B cell (primary cell): ENCODE results near the gene ZNF311. TPM values are rescaled to one million over a fixed set of nuclear protein-coding genes. Genes with fewer than 3 reads are reported as not detected.
"Not testable (repeated sequence)": the region's sequence is repeated elsewhere in the genome, so short reads cannot be mapped to it uniquely, and the experiment has no call there.

ENCODE experiments used
- ATAC-seq: fragments of 200-7000 bp; cut with Tn5 transposase; one replicate; pipeline ENCODE4 v1.10.0; 2021; ENCODE audit warnings: low read depth, mild to moderate bottlenecking, moderate number of reproducible peaks, moderate library complexity
- CTCF ChIA-PET: fragments of 350-600 bp; sonication (Branson Sonifier 250); formaldehyde crosslinking; loops from one replicate; lab custom pipeline; 2021; ENCODE audit warnings: antibody characterized with exemption, inconsistent platforms; lab: Charles Lee
- POLR2A ChIA-PET: fragments of 350-600 bp; sonication (Branson Sonifier 250); formaldehyde crosslinking; loops from one replicate; lab custom pipeline; 2021; ENCODE audit warnings: antibody characterized with exemption; lab: Charles Lee
- DNase-seq: peaks from one replicate; pipeline ENCODE4 v3.0.0; 2013
- H2AFZ ChIP-seq: 2 replicates; pipeline ENCODE4 v1.6.1; 2012; ENCODE audit warnings: mild to moderate bottlenecking, low read depth, low read length; ENCODE audit not compliant: insufficient read depth, poor library complexity, severe bottlenecking
- H3K27ac ChIP-seq, 2 donors: 1 replicate in 1 of 2; 2 replicates in 1 of 2; pipeline ENCODE4 v1.5.1; 2012 to 2013; ENCODE audit warnings: low read length in 2 of 2, mild to moderate bottlenecking in 2 of 2, moderate library complexity in 1 of 2
- H3K27me3 ChIP-seq, 4 experiments: fragments of 200-600 bp in 1 of 4; sonication (generic) in 1 of 4; replicated peaks in 1 of 4; 1 replicate in 2 of 4; 2 replicates in 2 of 4; pipeline versions ENCODE4 v1.6.1 to v1.7.0; 2013 to 2016; ENCODE audit warnings: low read length in 3 of 4, mild to moderate bottlenecking in 2 of 4, mixed read lengths in 1 of 4, moderate library complexity in 1 of 4; ENCODE audit not compliant: insufficient read depth in 4 of 4, control insufficient read depth in 3 of 4; ENCODE audit errors: control extremely low read depth in 1 of 4
- H3K36me3 ChIP-seq, 2 experiments: replicated peaks in 1 of 2; 1 replicate in 1 of 2; 2 replicates in 1 of 2; pipeline versions ENCODE4 v1.6.1 to v1.7.1; 2013; ENCODE audit warnings: low read length in 1 of 2; ENCODE audit not compliant: insufficient read depth in 2 of 2, control insufficient read depth in 1 of 2; ENCODE audit errors: control extremely low read depth in 1 of 2, extremely low read depth in 1 of 2
- H3K4me1 ChIP-seq, 2 donors: fragments of 200-600 bp in 1 of 2; sonication (generic) in 1 of 2; 1 replicate in 1 of 2; 2 replicates in 1 of 2; pipeline versions ENCODE4 v1.5.1 to v1.6.1; 2013 to 2017; ENCODE audit warnings: low read length in 2 of 2; ENCODE audit not compliant: control insufficient read depth in 2 of 2, insufficient read depth in 2 of 2
- H3K4me2 ChIP-seq: replicated peaks from 2 replicates; pipeline ENCODE3; 2012; ENCODE audit warnings: mild to moderate bottlenecking, low read depth, low read length; ENCODE audit not compliant: poor library complexity, severe bottlenecking
- H3K4me3 ChIP-seq, 5 experiments: fragments of 200-600 bp in 1 of 5; sonication (generic) in 1 of 5; 1 replicate in 3 of 5; 2 replicates in 2 of 5; pipeline versions ENCODE4 v1.5.1 to v1.7.0; 2011 to 2016; ENCODE audit warnings: low read length in 4 of 5, mild to moderate bottlenecking in 4 of 5, low read depth in 2 of 5, control low read depth in 1 of 5, moderate library complexity in 1 of 5; ENCODE audit not compliant: insufficient read depth in 1 of 5; ENCODE audit errors: control extremely low read depth in 1 of 5, extremely low read depth in 1 of 5
- H3K79me2 ChIP-seq: fragments of 200-600 bp; sonication (generic); one replicate; pipeline ENCODE4 v1.6.0; 2016; ENCODE audit warnings: low read length; ENCODE audit not compliant: control insufficient read depth, insufficient read depth
- H3K9ac ChIP-seq: fragments of 200-600 bp; sonication (generic); 2 replicates; pipeline ENCODE4 v1.6.1; 2017; ENCODE audit warnings: mild to moderate bottlenecking, low read length, moderate library complexity
- H3K9me3 ChIP-seq, 3 donors: one replicate each; pipeline versions ENCODE4 v1.6.1 to v1.7.1; 2013; ENCODE audit warnings: low read length in 2 of 3; ENCODE audit not compliant: control insufficient read depth in 2 of 3, insufficient read depth in 1 of 3; ENCODE audit errors: control extremely low read depth in 1 of 3
- H4K20me1 ChIP-seq: 2 replicates; pipeline ENCODE4 v1.6.0; 2012; ENCODE audit warnings: mild to moderate bottlenecking, low read length; ENCODE audit not compliant: insufficient read depth, control insufficient read depth, poor library complexity, severe bottlenecking
- H3K27ac Mint-ChIP-seq: one replicate; pipeline ENCODE4 v1.8.0; 2021; ENCODE audit warnings: mixed read lengths
- H3K27me3 Mint-ChIP-seq: one replicate; pipeline ENCODE4 v1.8.0; 2021; ENCODE audit warnings: mixed read lengths
- H3K4me1 Mint-ChIP-seq: one replicate; pipeline ENCODE4 v1.8.0; 2021; ENCODE audit warnings: mixed read lengths
- H3K4me3 Mint-ChIP-seq: one replicate; pipeline ENCODE4 v1.8.0; 2021; ENCODE audit warnings: mixed read lengths
- H3K9me3 Mint-ChIP-seq: one replicate; pipeline ENCODE4 v1.8.0; 2022; ENCODE audit warnings: mixed read lengths; ENCODE audit not compliant: insufficient read depth
- EZH2 ChIP-seq: IDR thresholded peaks from 2 replicates; pipeline ENCODE4 v1.6.1; 2012; ENCODE audit warnings: borderline replicate concordance, low read depth, mild to moderate bottlenecking, moderate library complexity, low read length; ENCODE audit not compliant: insufficient read depth, poor library complexity, severe bottlenecking
- WGBS: methylation state at CpG from one replicate; pipeline ENCODE4 v1.1.5; 2013; ENCODE audit warnings: missing lambda C conversion rate; ENCODE audit not compliant: insufficient coverage; 5-methylcytosine and 5-hydroxymethylcytosine counted together
- intact Hi-C: fragments of 100-400 bp; cut with micrococcal nuclease; formaldehyde crosslinking; loops from one replicate; pipeline ENCODE4 v1.10.0; 2022
- polyA plus RNA-seq: library from polyadenylated mRNA; depleted of rRNA; stranded (reverse); fragments of >200 nt; gene quantifications from 2 replicates; pipeline ENCODE4 v1.2.3, GENCODE V29; 2012
- total RNA-seq, 2 donors: library from RNA; stranded (reverse); fragments of 120-200 nt in 1 of 2; gene quantifications; 1 replicate in 1 of 2; 2 replicates in 1 of 2; pipeline versions ENCODE4 v1.2.3 to v1.2.4, GENCODE V29; 2013 to 2022
- TF ChIP-seq, protein P1 (sequence below): fragments of 200-600 bp; IDR thresholded peaks from one replicate; pipeline ENCODE4 v1.8.0; 2022; ENCODE audit warnings: antibody characterized with exemption, mild to moderate bottlenecking

ZNF311 gene
- total and polyA plus RNA-seq, 2 donors (not counting 1 experiment from before 2014, with no cell fraction given), result 0.17 TPM; not detected in 1

DNA sequence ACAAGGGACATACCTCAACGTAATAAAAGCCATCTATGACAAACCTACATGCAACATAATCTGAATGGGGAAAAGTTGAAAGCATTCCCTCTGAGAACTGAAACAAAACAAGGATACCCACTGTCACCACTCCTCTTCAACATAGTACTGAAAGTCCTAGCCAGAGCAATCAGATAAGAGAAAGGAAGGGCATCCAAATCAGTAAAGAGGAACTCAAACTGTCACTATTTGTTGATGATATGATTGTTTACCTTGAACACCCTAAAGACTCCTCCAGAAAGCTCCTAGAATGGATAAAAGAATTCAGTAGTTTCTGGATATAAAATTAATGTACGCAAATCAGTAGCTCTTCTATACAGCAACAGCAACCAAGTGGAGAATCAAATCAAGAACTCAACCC is 39.4 kb downstream of the ZNF311 start:
- no peak for TF ChIP-seq EZH2
- TF ChIP-seq, protein P1, sequence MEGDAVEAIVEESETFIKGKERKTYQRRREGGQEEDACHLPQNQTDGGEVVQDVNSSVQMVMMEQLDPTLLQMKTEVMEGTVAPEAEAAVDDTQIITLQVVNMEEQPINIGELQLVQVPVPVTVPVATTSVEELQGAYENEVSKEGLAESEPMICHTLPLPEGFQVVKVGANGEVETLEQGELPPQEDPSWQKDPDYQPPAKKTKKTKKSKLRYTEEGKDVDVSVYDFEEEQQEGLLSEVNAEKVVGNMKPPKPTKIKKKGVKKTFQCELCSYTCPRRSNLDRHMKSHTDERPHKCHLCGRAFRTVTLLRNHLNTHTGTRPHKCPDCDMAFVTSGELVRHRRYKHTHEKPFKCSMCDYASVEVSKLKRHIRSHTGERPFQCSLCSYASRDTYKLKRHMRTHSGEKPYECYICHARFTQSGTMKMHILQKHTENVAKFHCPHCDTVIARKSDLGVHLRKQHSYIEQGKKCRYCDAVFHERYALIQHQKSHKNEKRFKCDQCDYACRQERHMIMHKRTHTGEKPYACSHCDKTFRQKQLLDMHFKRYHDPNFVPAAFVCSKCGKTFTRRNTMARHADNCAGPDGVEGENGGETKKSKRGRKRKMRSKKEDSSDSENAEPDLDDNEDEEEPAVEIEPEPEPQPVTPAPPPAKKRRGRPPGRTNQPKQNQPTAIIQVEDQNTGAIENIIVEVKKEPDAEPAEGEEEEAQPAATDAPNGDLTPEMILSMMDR, result no peak
- intact Hi-C loops, result no loop called here
- no peaks in the 10 kb centered on the region for H3K36me3 ChIP-seq
- no CpG with 5 or more reads among the region's 2 CpGs for whole genome bisulfite sequencing
- no peaks in the 10 kb centered on the region for H3K4me1 ChIP-seq
- no peak for ATAC-seq
- no peak overlapping the region for H3K27ac ChIP-seq
- DNase-seq, result no peak
- H3K27me3 ChIP-seq, result peaks cover 0 to 10% (median 6%) of the 10 kb centered on the region in 4 experiments
- H3K4me2 ChIP-seq, result no peak overlapping the region
- Mint-ChIP-seq H3K9me3 (peaks cover 15% of the 10 kb centered on the region), H3K4me1 (no peaks in the 10 kb centered on the region), H3K27ac (no peak overlapping the region), H3K27me3 (peaks cover 37% of the 10 kb centered on the region), H3K4me3 (no peak overlapping the region)
- POLR2A ChIA-PET, result no interaction called here
- H3K4me3 ChIP-seq, result no peak overlapping the region
- H4K20me1 ChIP-seq, result no peaks in the 10 kb centered on the region
- peaks cover 0 to 21% (median 0%) of the 10 kb centered on the region in 3 donors for H3K9me3 ChIP-seq
- no peaks in the 10 kb centered on the region for H3K79me2 ChIP-seq
- no peak overlapping the region for H2AFZ ChIP-seq
- CTCF ChIA-PET, result no interaction called here
- no peak overlapping the region for H3K9ac ChIP-seq

GRCh38 chr6:28960846-28961500 is 44.1 kb downstream of the ZNF311 start:
- Histone ChIP-seq H3K4me3 (no peak overlapping the region), H3K36me3 (no peaks in the 10 kb centered on the region), H3K4me1 (no peaks in the 10 kb centered on the region), H3K27me3 (peaks cover 0 to 15% (median 10%) of the 10 kb centered on the region in 4 experiments), H3K79me2 (no peaks in the 10 kb centered on the region), H2AFZ (no peak overlapping the region), H3K4me2 (no peak overlapping the region), H4K20me1 (no peaks in the 10 kb centered on the region), H3K27ac (no peak overlapping the region), H3K9me3 (peaks cover 0 to 3% (median 0%) of the 10 kb centered on the region in 3 donors), H3K9ac (no peak overlapping the region)
- intact Hi-C loops, result no loop called here
- ATAC-seq (no peak), DNase-seq (no peak)
- no peak overlapping the region for H3K27ac Mint-ChIP-seq
- TF ChIP-seq, protein P1, result no peak
- TF ChIP-seq EZH2, result no peak
- H3K9me3 Mint-ChIP-seq, result no peaks in the 10 kb centered on the region
- ChIA-PET CTCF (no interaction called here), POLR2A (no interaction called here)
- no peak overlapping the region for H3K4me3 Mint-ChIP-seq
- WGBS, result 90% methylated on average over 3 of the region's 4 CpGs
- no peaks in the 10 kb centered on the region for H3K4me1 Mint-ChIP-seq
- H3K27me3 Mint-ChIP-seq, result peaks cover 51% of the 10 kb centered on the region

DNA sequence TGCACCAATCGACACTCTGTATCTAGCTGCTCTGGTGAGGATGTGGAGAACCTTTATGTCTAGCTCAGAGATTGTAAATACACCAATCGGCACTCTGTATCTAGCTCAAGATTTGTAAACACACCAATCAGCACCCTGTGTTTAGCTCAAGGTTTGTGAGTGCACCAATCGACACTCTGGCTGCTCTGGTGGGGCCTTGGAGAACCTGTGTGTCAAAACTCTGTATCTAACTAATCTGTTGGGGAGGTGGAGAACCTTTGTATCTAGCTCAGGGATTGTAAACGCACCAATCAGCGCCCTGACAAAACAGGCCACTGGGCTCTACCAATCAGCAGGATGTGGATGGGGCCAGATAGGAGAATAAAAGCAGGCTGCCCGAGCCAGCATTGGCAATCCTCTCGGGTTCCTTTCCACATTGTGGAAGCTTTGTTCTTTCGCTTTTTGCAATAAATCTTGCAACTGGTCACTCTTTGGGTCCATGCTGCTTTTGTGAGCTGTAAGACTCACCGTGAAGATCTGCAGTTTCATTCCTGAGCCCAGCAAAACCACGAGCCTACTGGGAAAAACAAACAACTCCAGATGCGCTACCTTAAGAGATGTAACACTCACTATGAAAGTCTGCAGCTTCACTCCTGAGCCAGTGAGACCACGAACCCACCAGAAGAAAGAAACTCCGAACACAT is 46.4 kb downstream of the ZNF311 start:
- H3K36me3 ChIP-seq, H3K9me3 Mint-ChIP-seq, H3K27ac ChIP-seq, H3K4me2 ChIP-seq, CTCF ChIA-PET, H3K4me3 Mint-ChIP-seq, DNase-seq, intact Hi-C loops, H4K20me1 ChIP-seq, H3K4me1 Mint-ChIP-seq, H2AFZ ChIP-seq, H3K4me3 ChIP-seq, POLR2A ChIA-PET, H3K4me1 ChIP-seq, H3K9ac ChIP-seq, H3K79me2 ChIP-seq, ATAC-seq, H3K27ac Mint-ChIP-seq: not testable (repeated sequence)
- Histone ChIP-seq H3K27me3 (peaks cover 0 to 30% (median 13%) of the 10 kb centered on the region in 4 experiments), H3K9me3 (peaks cover 0 to 11% (median 0%) of the 10 kb centered on the region in 3 donors)
- H3K27me3 Mint-ChIP-seq, result peaks cover 52% of the 10 kb centered on the region
- WGBS, result 82% methylated on average over 10 of the region's 13 CpGs
